ENCODE results near the gene GRK5. TPM values are rescaled to one million over a fixed set of nuclear protein-coding genes. Genes with fewer than 3 reads are reported as not detected.
A peak's percentile ranks its signal among the peaks of the same experiment; 100 is the strongest.
"Not testable (repeated sequence)": the region's sequence is repeated elsewhere in the genome, so short reads cannot be mapped to it uniquely, and the experiment has no call there.

Gene GRK5
- polyA plus RNA-seq, 10 donors: 15.7 to 29.8 (median 25.4) TPM

DNA sequence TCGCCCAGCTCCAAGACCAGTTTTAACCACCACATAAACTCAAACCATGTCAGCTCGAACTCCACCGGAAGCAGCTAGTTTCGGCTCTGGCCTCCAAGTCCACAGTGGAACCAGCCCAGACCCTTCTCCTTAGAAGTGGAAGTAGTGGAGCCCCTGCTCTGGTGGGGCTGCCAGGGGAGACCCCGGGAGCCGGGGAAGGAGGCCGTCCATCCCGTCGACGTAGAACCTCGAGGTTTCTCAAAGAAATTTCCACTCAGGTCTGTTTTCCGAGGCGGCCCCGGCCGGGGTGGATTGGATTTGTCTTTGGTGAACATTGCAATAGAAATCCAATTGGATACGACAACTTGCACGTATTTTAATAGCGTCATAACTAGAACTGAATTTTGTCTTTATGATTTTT is 247.6 kb downstream of the GRK5 start:
- no peak for DNase-seq

DNA sequence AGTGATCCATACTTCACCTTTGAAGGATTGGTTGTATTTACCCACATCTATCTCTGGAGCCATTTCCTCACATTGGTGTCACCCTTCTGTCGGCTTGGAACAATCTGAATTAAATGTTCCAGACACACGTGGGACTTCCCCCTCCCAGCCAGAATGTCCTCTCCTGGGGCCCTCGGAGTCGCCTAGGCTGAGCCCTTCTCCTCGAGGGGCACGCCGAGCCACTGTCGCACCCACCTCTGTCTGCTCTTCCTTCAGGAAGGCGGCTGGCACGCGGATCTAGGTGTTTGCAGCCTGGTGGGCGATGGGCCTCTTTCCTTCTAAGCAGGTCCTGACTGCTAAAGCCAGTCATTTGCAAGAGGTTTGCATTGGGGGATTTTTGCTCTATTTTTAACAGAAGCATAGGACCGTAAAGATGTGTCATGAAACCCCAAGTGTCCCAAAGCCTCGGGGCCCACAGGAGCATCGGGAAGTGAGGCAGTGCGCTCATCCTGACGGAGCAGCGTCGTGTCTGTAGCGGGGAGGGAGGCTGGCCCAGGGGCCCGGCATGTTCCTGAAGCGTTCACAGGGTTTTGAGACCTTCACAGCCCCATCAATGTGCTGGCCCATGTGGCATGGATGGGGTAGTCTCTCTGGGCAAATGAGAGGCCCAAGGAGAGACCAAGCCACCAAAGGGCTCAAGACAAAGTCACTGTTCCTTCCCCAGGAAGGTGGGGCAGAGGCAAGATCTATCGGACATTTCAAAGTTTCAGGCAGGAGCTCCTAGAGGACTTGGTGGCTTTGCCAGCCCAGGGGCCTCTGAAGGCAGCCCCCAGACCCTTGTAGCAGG is 248.5 kb downstream of the GRK5 start:
- no peak for DNase-seq

DNA sequence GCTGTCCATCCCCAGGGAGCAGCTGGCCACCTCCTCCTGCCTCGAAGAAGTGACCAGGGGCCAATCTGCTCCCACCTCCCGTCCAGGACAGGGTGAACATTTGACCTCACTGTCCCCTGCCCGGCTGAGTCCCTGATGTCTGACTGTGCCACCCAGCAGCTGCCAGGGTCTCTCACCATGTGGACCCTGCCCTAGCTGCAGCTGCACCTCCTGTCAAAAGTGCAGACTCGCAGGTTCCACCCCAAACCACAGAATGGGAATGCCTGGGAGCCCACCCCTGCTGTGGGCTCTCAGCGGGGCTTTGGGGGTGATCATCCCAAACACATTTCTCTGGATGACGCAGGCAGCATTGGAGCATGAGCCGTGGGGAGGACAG is 249.1 kb downstream of the GRK5 start:
- no peak for DNase-seq

GRCh38 chr10:119457966-119458766 is 250.8 kb downstream of the GRK5 start:
- DNase-seq: peak; percentile 39 to 77 (median 45)

DNA sequence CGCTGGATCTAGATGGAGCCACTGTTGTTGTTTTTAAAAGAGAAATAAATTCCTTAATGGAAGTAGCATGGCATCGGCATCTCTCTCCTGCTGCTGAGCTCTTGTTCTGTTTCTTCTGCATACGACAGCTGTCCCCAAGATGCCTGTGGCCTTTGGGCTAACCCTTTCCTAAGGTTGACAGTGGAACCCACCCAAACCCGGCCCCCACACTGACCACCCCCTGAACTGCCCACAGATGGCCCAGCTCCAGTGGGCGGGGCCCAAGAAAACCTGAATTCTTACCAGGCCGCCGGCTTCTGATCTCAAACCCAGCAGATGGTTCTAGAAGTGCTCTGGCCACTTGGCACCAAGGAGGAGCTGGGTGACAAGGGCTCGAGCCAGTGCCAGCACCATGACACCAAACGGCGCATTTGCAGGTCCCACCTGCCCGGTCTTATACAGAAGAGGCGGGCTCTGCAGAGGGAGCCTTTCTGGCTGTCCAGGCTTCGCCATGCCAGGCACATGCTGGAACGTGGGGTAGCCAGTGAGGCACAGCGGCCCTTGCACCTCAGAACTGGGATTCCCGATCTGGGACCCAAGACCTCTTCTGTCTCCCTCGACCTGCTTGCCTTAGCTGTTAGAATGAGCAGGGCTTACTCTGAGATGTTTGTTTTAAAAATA is 252.4 kb downstream of the GRK5 start:
- DNase-seq: no peak

GRCh38 chr10:119460369-119461195 is 253.2 kb downstream of the GRK5 start:
- no peak for DNase-seq

- no peak for DNase-seq
These were observed 254.0 kb downstream of the GRK5 start for GRCh38 chr10:119461380-119461779.

DNA sequence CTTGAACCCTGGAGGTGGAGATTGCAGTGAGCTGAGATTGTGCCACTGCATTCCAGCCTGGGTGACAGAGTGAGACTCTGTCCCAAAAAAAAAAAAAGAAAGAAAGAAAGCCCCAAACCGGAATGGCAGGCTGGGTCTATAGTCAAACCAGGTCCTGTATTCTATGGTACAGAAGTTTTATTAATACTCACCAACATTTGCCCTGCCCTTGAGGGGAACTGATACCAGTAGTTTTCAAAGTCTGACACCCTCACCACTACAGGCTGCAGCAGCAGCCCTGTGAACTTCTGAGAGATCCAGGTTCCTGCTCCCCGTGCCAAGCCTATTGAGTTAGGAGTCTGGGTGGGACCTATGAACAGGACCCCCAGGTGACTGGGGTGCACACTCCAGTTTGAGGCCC is 254.6 kb downstream of the GRK5 start:
- no peak for DNase-seq

DNA sequence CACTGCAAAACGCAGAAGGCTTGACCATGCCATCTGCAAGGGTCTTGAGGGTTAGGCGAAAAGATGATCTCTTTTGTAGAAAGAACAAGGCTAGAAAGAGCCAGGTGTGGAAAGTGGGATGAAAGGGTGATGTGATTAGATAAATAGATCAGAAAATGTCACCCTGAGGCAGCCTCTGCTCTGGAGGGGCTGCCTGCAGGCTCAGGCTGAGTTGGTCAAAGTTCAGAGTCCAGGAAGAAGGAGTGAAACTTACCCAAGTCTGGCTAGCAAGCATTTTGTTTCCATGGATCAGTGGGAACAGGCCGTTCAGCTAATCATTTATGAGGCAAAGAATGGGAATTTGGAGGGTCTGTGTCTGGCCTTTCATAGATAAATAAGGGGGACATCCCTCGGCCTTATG is 255.4 kb downstream of the GRK5 start:
- no peak for DNase-seq

DNA sequence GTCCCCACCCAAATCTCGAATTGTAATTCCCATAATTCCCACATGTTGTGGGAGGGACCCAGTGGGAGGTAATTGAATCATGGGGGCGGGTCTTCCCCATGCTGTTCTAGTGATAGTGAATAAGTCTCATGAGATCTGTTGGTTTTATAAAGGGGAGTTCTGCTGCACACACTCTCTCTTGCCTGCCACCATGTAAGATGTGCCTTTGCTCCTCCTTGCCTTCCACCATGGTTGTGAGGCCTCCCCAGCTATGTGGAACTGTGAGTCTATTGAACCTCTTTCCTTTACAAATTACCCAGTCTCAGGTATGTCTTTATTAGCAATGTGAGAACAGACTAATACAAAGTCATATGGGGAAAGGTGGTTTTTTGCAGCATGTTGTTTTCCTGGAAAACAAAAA is 255.8 kb downstream of the GRK5 start:
- not testable (repeated sequence) for DNase-seq

GRCh38 chr10:119465085-119465484 is 257.7 kb downstream of the GRK5 start:
- no peak for DNase-seq

GRCh38 chr10:119466076-119466475 is 258.7 kb downstream of the GRK5 start:
- no peak for DNase-seq

DNA sequence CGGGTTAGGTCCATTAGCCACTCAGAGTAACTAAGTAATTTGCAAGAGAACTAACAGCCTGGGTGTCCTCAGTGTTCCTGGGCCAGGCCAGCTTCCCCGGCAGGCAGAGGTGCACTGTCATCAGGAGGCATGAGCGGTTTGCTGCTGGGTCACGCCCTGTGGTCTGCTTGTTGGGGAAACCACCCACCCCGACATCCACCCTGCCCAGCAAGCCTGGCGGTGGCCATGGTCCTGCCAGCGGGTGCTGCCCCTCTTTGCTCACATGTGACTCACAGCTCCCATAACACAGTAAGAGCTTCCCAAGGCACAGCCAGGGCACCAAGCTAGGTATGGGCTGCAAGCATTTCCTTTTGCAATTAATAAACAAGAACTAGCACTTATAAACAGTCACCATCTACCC is 259.3 kb downstream of the GRK5 start:
- DNase-seq: no peak

GRCh38 chr10:119468542-119469324 is 261.4 kb downstream of the GRK5 start:
- DNase-seq: no peak

DNA sequence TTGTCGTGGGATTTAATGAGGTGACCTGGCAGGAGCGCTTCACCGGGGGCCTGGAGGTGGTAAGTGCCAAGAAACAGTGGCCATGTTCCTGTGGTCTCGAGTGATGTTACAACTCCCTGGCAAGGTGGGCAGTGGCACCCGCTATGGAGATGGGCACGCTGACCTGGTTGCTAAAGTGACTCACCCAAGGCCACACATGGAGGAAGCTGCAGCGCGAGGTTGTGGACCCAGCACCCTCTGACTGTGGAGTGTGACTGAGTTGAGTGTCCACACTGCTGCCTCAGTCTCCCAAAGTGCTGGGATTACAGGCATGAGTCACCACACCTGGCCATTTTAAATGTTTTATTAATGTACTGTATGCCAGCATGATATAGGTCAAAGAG is 261.9 kb downstream of the GRK5 start:
- DNase-seq: no peak

- no peak for DNase-seq
These were observed 262.5 kb downstream of the GRK5 start for GRCh38 chr10:119469846-119470245.

GRCh38 chr10:119470920-119471702 is 263.7 kb downstream of the GRK5 start:
- no peak for DNase-seq

GRCh38 chr10:119473771-119474170 is 266.4 kb downstream of the GRK5 start:
- no peak for DNase-seq

DNA sequence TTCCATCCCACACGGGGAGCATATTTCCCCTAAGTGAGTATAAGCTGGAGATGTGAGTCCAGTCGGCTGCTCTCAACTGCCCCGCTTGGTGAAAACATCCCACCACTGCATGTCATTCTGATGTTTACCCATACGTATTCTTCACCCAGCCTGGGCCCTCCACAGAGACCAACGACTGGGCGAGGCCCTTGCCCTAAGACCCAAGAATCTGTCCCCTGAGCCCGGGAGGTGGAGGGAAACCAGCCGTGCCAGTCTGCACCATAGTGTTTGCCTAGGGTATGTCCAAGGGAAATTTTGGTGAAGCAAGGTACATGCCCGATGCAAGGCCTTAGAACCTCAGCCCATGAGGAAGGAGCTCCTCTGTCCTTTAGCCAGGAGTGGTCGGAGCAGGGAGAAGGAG is 267.2 kb downstream of the GRK5 start:
- DNase-seq: no peak

GRCh38 chr10:119477444-119477843 is 270.1 kb downstream of the GRK5 start:
- DNase-seq: no peak
